CD1c-positive myeloid dendritic cell (primary cell): ENCODE results near the gene ZNF302.
"Not testable (repeated sequence)": the region's sequence is repeated elsewhere in the genome, so short reads cannot be mapped to it uniquely, and the experiment has no call there.

Experiments
- DNase-seq: peaks from one replicate; pipeline ENCODE4 v3.0.0-alpha.2; 2016; ENCODE audit errors: extremely low spot score

The ZNF302 gene

GRCh38 chr19:34677386-34678084 lies at the start of gene ZNF302:
Gene ZNF302, plus strand, starts transcription at chr19:34677678. Its CDS starts 1,127 bp downstream, at chr19:34678805.
- peak; percentile 98 for DNase-seq

DNA sequence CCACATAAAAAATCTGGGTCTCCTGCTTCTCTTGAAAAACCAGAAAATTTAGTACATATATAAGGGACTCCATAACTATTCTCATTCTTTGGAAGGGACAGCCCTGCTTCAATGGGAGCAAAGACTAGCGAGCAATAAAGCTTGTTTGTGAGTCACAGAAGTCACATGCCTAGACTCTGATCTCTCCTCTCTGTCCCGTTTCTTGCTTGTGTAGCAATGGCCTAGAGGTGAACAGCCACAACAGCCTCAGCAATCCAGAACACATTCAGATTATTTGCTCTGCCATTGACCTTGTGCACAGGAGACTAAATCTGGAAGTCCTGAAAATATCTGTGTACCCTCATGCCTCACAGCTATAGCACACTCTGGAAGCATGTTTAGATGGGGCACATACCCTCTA lies 43.7 kb upstream of the ZNF302 start:
- DNase-seq: no peak

GRCh38 chr19:34639491-34640085 lies 37.9 kb upstream of the ZNF302 start:
- DNase-seq: peak; percentile 76

- no peak for DNase-seq
Observed at GRCh38 chr19:34642241-34642640, 35.2 kb upstream of the ZNF302 start.

DNA sequence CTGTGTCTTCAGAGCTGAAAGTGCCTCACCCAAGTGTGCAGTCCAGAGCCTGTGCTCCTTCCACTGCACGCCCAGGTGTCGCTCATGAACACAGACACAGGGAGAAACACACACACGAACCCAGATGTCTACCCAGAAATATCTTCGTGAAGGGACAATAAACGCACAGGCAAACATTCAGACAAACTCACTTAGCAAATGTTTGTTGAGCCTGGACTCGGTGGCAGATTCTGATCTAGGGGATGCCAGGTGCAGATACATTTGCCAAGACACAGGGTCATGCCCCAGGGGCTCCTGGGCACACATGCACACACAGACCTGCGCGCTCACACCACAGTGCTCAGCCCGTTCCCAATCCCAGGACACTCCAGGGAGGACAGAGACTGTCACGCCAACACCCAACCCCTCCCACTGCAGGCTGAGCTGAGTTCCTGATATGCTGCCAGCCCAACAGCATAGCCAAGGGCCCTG lies 32.5 kb upstream of the ZNF302 start:
- no peak for DNase-seq

- DNase-seq: no peak
Observed at GRCh38 chr19:34645551-34645950, 31.9 kb upstream of the ZNF302 start.

DNA sequence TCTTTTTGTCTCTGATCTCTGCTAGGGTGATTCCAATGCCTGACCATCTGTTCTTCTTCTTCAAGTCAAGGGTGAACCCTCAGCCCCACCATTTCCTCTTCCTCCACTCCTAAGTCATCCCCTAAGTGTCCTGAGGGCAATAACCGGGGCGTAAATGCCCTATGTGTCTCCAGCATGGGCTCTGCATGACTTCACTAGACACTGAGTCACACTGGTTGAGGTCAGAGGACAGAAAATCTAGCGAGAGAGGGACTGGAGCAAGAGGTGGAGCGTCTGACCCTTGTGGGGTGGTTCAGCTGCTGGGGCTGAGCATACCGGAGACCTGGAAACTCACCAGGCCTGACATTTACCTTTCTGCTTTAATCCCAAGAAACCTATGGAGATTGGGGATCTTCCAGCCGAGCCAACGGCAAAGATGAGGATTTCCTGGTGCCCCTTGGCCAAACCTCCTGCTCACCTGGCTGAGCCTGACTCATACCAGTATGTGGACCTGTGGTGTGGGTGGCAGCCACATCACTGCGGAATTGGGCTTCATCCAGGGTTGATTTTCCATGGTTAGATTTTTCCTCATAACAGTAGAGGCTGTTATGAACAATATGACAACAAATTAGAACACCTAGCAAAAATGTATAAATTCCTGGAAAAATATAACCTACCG lies 27.5 kb upstream of the ZNF302 start:
- no peak for DNase-seq

DNA sequence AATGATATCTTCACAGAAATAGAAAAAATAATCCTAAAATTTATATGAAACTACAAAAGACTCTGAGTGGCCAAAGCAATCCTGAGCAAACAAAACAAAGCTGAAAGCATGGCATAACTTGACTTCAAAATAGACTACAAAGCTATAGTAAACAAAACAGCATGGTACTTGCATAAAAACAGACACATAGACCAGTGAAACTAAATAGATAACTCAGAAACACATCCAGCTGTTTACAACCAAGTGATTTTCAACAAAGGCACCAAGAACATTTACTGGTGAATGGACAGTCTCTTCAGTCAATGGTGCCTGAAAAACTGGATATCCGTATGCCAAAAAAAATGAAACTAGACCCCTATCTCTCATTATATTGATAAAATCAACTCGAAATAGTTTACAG lies 25.7 kb upstream of the ZNF302 start:
- DNase-seq: no peak

DNA sequence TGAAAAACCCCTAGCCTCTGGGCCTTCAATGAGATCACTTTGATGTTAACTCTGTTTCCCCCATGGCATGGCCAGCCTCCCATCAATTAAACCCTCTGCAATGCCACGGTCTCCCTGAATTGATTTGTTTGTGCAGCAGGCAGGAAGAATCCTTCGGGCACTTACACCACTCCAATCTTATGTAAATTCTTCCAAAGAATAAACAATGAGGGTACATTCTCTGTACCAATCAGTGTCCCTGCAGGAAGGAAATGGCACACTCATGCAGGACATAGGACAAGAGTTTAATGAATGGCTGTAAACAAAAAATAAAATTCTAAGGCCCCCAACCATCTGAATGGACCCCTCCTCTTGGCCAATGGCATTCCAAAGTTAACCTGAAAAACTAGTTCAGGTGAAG lies 22.7 kb upstream of the ZNF302 start:
- DNase-seq: no peak

DNA sequence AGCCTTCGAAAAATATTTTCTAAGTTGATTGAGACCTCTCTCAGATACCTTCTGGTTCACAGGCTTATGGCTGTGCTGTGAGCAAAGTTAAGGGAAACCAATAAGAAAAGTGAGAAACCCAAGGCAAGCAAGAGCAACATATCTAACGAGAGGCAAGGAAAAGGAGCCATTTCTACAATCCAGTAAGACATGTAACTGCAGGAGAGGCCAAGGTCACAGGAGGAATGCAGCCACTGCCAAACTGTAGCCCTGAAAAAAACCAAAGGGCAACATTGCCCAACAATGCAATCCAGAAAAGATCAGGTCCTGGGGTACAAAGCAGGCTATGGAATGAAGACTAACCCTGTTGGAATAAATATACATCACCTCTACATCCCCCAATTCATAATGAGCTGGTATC lies 21.8 kb upstream of the ZNF302 start:
- DNase-seq: no peak

DNA sequence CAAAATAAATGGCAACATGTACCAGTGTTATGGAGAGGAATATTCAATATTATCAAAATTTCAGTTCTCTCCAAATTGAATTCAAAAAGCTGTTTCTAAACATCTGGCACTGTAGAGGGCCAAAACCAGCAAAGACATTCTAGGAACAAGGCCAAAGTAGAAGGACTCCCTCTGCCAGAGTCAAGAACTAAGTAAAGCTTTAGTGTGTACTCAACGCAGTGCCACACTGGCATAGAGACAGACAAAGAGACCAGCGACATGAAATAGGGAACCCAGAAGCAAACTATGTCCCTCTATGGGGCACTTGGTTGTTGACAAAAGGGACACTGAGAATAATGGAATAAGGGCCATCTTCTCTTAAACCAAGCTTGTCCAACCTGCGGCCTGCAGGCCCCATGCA lies 16.1 kb upstream of the ZNF302 start:
- DNase-seq: no peak

DNA sequence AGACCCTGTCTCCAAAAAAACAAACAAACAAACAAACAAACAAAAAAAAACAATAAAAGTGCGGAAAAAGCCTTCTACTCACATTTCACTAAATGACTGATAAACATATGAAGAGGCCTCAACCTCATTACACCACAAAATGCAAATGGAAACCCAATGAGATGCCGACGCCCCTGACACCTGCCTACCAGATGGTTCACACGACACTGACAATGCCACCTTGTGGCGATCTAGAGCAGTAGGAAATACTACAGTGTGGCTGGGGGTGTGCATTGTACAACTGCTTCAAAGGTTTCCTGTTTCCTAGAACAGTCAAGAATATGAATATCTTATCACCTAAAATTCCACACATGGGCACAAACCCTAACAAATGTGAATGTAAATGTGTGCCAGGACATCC lies 14.6 kb upstream of the ZNF302 start:
- peak; percentile 33 for DNase-seq

GRCh38 chr19:34664168-34664567 lies 13.3 kb upstream of the ZNF302 start:
- no peak for DNase-seq

GRCh38 chr19:34664870-34665269 lies 12.6 kb upstream of the ZNF302 start:
- DNase-seq: no peak

DNA sequence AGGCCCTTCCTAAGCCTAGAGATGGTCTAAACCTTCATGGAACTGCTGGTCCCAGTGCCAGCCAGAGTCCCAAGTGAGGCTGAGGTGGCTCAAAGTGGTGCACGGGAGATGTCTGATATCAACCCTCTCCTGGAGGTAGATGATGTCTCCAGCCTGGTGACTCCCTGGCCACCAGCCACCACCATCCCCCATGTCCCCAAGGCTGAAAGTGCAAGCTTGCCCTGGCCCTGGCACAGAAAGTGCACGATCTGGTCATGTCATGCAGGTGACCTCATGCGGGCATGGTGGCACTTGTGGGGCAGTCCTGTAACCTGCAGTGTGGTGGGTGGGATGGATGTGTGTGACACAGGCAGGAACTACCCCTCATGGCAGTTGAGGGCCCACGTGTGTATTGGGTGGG lies 12.2 kb upstream of the ZNF302 start:
- not testable (repeated sequence) for DNase-seq

DNA sequence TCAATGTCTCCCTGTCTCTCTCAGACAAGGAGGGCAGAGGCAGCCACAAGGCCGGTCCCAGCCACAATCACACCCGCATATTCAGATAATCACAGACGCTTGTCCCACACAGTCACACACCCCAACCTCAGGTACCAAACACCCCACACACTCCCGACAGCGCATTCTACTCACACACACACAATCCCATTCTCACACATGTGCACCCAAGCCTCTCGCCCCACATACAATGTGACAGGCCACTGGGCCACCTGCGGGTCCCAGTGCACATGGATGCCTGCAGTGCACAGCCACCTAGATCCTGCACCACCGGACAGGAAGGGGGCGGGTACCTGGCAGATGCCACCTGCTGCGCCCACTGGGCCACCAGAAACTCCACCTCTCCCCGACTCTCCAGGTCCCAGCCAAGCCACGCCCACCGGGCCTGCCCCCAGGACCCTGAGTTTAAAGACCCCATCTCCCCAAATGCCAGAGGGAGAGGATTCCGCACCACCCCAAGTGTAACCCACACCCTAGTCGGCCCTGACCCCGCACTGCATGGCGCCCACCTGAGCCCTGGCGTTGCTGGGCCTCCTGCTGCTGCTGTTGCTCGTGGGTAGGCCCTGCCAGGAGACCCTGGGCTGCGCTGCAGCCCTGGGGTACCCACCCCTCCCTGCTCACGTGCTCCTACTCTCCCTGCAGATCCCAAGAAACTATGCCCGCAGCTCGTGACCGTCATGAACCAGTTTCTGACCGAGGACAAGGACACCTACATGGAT lies 11.1 kb upstream of the ZNF302 start:
- no peak for DNase-seq

DNA sequence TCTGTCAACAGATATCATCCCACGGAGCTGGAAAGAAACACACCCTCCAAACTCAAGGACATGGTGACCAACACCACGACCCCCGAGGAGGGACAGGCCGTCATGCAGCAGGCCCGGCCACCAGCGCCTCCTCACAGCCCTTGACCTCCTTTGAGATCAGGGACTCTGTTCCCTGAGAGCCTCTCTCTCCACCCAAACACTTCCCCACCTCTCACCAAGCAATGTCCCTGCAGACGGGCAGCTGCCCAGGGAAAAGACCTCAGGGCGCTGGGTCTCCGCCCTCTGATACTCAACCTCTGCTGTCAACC lies 10.6 kb upstream of the ZNF302 start:
- DNase-seq: no peak

DNA sequence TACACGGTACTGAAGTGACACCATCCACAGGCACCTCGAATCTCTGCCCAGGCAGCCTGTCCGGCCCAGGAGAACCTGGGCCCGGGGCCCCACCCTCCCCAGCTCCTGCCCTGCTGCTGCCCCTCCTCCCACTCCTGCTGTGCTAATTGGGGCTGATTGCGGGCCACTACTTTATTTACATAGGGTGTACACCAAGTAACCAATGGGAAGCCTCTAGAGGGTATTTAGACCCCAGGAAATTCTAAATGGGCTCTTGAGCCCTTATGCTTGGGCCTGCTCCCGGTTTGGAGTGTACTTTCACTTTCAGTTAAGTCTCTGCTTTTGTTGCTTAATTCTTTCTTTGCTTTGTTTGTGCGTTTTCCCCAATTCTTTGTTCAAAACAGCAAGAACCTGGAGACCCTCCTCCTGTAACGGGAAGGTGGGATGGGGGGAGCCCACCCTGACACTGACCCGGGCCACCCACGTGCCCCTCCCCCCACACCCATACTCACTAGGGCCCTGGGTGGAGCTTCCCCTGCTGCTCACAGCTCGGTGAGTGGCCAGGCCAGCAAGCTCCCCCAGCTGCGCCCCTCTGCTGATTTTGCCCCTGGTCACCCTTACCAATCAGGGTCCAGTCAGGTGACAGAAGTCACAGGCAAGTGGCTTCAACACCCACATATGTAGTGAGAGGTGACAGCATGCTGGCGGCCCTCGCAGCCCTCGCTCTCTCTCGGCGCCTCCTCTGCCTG lies 10.0 kb upstream of the ZNF302 start:
- no peak for DNase-seq

DNA sequence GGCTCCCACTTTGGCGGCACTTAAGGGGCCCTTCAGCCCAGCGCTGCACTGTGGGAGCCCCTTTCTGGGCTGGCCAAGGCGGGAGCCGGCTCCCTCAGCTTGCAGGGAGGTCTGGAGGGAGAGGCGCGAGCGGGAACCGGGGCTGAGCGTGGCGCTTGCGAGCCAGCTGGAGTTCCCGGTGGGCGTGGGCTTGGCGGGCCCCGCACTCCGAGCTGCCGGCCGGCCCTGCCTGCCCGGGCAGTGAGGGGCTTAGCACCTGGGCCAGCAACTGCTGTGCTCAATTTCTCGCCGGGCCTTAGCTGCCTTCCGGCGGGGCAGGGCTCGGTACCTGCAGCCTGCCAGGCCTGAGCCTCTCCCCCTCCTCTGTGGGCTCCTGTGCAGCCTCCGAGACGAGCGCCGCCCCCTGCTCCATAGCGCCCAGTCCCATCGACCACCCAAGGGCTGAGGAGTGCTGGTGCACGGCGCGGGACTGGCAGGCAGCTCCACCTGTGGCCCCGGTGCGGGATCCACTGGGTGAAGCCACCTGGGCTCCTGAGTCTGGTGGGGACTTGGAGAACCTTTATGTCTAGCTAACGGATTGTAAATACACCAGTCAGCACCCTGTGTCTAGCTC lies 9.3 kb upstream of the ZNF302 start:
- DNase-seq: not testable (repeated sequence)

GRCh38 chr19:34668690-34669089 lies 8.8 kb upstream of the ZNF302 start:
- not testable (repeated sequence) for DNase-seq

DNA sequence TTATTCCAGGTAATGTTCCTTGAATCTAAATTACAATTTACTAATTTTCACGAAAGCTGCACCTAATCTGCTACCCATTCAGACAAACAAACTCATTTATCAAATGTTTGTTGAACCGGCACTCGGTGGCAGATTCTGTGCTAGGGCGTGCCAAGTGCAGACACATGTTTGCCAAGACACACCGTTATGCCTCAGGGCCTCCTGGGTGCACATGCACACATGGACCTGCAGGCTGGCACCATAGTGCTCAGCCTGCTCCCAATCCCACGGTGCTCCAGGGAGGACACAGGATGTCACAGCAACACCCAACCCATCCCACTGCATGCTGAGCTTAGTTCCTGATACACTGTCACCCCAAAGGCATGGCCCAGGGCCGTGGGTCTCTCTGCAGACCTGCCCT lies 8.2 kb upstream of the ZNF302 start:
- DNase-seq: no peak
